Activated T-cell treated with anti-CD3 and anti-CD28 coated beads for 1 hour (primary cell): Measurements from ENCODE around the gene ZXDB.
"Not testable (repeated sequence)": the region's sequence is repeated elsewhere in the genome, so short reads cannot be mapped to it uniquely, and the experiment has no call there.

ENCODE experiments used
- DNase-seq: peaks from one replicate; pipeline ENCODE4 v3.0.0-alpha.2; 2020; ENCODE audit warnings: low read depth

Gene ZXDB

GRCh38 chrX:57591284-57592159 is at the start of gene ZXDB:
TSS of gene ZXDB (plus strand) at chrX:57592011. CDS start at chrX:57592049, 38 bp downstream.
- DNase-seq: not testable (repeated sequence)

GRCh38 chrX:57565198-57565597 is 26.6 kb upstream of the ZXDB start:
- DNase-seq: no peak

- no peak for DNase-seq
These were observed 18.1 kb upstream of the ZXDB start for GRCh38 chrX:57573754-57574153.

- not testable (repeated sequence) for DNase-seq
These were observed 8.9 kb upstream of the ZXDB start for GRCh38 chrX:57582948-57583347.

GRCh38 chrX:57583477-57583876 is 8.3 kb upstream of the ZXDB start:
- DNase-seq: no peak

GRCh38 chrX:57586360-57586759 is 5.5 kb upstream of the ZXDB start:
- DNase-seq: no peak

GRCh38 chrX:57587062-57587461 is 4.7 kb upstream of the ZXDB start:
- no peak for DNase-seq

DNA sequence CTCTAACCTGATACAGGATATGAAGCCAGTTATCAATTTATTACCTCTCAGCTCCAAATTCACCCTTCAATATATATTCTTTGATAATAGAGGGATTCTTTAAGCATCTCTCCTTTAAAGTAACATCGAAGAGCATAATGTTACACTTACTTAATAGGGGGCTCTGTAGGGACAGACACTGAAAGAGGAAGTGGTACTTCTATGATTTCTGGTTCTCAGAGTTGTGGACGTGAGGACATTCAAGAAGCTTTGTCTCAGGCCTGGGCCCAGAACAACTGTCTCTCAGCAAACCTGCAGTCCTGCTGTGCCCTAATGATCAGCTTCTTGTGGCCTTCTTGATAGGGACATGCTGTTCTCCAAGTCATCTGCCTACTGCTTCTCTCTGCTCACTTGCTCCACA is 4.2 kb upstream of the ZXDB start:
- DNase-seq: no peak

DNA sequence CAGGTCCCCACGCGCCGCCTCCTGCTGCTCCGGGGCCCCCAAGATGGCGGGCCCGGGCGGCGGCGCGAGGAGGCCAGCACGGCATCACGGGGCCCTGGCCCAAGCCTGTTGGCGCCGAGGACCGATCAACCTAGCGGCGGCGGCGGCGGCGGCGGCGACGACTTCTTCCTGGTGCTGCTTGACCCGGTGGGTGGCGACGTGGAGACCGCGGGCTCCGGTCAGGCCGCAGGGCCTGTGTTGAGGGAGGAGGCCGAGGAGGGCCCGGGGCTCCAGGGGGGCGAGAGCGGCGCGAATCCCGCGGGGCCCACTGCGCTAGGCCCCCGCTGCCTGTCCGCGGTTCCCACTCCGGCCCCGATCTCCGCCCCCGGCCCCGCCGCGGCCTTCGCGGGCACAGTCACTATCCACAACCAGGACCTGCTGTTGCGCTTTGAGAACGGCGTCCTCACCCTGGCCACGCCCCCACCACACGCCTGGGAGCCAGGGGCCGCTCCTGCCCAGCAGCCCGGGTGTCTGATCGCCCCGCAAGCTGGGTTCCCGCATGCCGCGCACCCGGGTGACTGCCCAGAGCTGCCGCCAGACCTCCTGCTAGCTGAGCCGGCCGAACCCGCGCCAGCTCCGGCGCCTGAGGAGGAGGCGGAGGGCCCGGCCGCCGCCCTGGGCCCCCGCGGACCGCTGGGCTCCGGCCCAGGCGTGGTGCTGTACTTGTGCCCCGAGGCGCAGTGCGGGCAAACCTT is 516 bp downstream of the ZXDB start:
- DNase-seq: not testable (repeated sequence)

DNA sequence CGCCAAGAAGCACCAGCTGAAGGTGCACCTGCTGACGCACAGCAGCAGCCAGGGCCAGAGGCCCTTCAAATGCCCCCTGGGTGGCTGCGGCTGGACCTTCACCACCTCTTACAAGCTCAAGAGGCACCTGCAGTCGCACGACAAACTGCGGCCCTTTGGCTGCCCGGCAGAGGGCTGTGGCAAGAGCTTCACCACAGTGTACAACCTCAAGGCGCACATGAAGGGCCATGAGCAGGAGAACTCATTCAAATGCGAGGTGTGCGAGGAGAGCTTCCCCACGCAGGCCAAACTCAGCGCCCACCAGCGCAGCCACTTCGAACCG is 1.0 kb downstream of the ZXDB start:
- DNase-seq: not testable (repeated sequence)

GRCh38 chrX:57595381-57595811 is 3.6 kb downstream of the ZXDB start:
- no peak for DNase-seq

GRCh38 chrX:57596109-57596508 is 4.3 kb downstream of the ZXDB start:
- DNase-seq: no peak

GRCh38 chrX:57596516-57596915 is 4.7 kb downstream of the ZXDB start:
- DNase-seq: no peak

- DNase-seq: no peak
These were observed 15.7 kb downstream of the ZXDB start for GRCh38 chrX:57607295-57608187.

DNA sequence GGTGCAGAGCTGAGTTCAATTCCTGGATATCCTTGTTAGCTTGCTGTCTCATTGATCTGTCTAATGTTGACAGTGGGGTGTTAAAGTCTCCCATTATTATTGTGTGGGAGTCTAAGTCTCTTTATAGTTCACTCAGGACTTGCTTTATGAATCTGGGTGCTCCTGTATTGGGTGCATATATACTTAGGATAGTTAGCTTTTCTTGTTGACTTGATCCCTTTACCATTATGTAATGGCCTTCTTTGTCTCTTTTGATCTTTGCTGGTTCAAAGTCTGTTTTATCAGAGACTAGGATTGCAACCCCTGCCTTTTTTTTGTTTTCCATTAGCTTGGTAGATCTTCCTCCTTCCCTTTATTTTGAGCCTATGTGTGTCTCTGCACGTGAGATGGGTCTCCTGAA is 21.5 kb downstream of the ZXDB start:
- DNase-seq: not testable (repeated sequence)

GRCh38 chrX:57629438-57629837 is 37.6 kb downstream of the ZXDB start:
- not testable (repeated sequence) for DNase-seq

GRCh38 chrX:57640674-57641016 is 48.8 kb downstream of the ZXDB start:
- DNase-seq: no peak

DNA sequence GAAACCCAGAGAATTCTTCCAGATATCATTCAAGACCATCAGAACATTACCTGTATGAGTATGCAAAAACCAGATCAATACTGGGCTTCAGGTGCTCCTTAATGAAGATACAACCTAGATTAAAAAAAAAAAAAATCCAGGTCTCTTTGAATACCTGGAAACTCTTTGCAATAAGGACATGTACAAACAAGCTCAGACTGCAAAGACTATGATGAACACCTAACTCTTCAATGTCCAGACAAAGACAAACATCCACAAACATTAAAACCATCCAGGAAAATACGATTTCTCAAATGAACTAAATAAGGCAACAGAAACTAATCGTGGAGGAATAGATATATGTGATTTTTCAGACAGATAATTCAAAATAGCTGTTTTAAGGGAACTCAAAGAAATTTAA is 49.5 kb downstream of the ZXDB start:
- no peak for DNase-seq

GRCh38 chrX:57643698-57644097 is 51.9 kb downstream of the ZXDB start:
- no peak for DNase-seq

DNA sequence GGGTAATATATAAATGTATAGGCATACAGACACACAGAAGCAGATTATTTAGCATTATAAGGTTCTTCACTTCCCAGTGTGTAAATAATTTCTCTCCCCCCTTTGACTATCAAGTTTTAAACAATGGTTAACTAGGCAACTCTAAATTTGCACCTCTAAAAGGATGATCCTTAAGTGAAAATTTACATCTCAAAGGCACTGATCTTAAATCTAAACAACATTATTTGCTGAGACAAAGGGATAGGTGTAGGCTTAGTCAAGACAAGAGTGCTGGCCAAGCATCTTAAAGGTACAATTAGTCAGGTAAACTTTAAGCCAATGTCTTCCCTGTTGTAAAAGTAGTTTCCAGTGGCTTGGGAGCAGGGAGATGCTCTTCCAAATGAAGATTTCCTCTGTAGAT is 55.2 kb downstream of the ZXDB start:
- DNase-seq: no peak
